Gastroesophageal sphincter (tissue), 4 donors: Measurements from ENCODE around the gene ADAMTS2. TPM values are rescaled to one million over a fixed set of nuclear protein-coding genes. Genes with fewer than 3 reads are reported as not detected.

Source experiments
- ATAC-seq: fragments of 150-250 bp; one replicate; pipeline ENCODE4 v1.9.1; 2016; ENCODE audit warnings: mild to moderate bottlenecking, moderate library complexity
- H3K27ac ChIP-seq, 4 donors: fragments of 200-600 bp; sonication (generic) in 3 of 4; 1 replicate in 3 of 4; 2 replicates in 1 of 4; pipeline ENCODE4 v1.5.1; 2016 to 2019
- H3K27me3 ChIP-seq: fragments of 200-600 bp; sonication (generic); one replicate; pipeline ENCODE4 v1.5.1; 2019
- H3K36me3 ChIP-seq, 2 donors: fragments of 200-600 bp; sonication (generic); one replicate each; pipeline ENCODE4 v1.5.1; 2019; ENCODE audit warnings: control low read depth in 1 of 2
- H3K4me1 ChIP-seq, 3 donors: fragments of 200-600 bp; sonication (generic); 1 replicate in 2 of 3; 2 replicates in 1 of 3; pipeline ENCODE4 v1.5.1; 2016 to 2019; ENCODE audit warnings: control low read depth in 2 of 3
- H3K4me3 ChIP-seq, 2 donors: fragments of 200-600 bp; sonication (generic); one replicate each; pipeline ENCODE4 v1.5.1; 2019; ENCODE audit warnings: mild to moderate bottlenecking in 1 of 2, moderate library complexity in 1 of 2
- H3K9me3 ChIP-seq, 3 donors: fragments of 200-600 bp; sonication (generic); one replicate each; pipeline ENCODE4 v1.5.1; 2017 to 2019; ENCODE audit warnings: control low read depth in 2 of 3
- EP300 ChIP-seq: sonication (generic); formaldehyde crosslinking; IDR thresholded peaks from one replicate; pipeline ENCODE4 v1.6.1; 2017; ENCODE audit warnings: antibody characterized with exemption, mild to moderate bottlenecking
- POLR2A ChIP-seq, 2 donors: fragments of 450-650 bp; IDR thresholded peaks; one replicate each; pipeline ENCODE4 v1.6.1; 2017; ENCODE audit warnings: antibody characterized with exemption in 2 of 2, mild to moderate bottlenecking in 2 of 2, moderate library complexity in 1 of 2
- POLR2AphosphoS5 ChIP-seq: sonication (generic); formaldehyde crosslinking; IDR thresholded peaks from one replicate; pipeline ENCODE4 v1.6.1; 2017; ENCODE audit warnings: antibody characterized with exemption
- WGBS, 2 donors: methylation state at CpG; one replicate each; pipeline ENCODE4 v1.1.5; 2018; ENCODE audit warnings: low coverage in 1 of 2; 5-methylcytosine and 5-hydroxymethylcytosine counted together
- total RNA-seq, 4 donors: library from RNA; depleted of rRNA; stranded (reverse); fragments of >200 nt; gene quantifications; one replicate each; pipeline ENCODE4 v1.1.0, GENCODE V29; 2016
- TF ChIP-seq, protein P1 (sequence below), 4 experiments: fragments of 200-600 bp in 2 of 4; fragments of 450-650 bp in 2 of 4; sonication (generic) in 1 of 4; IDR thresholded peaks; one replicate each; pipeline ENCODE4 v1.5.1; 2017 to 2019; ENCODE audit warnings: antibody characterized with exemption in 4 of 4, mild to moderate bottlenecking in 2 of 4, moderate library complexity in 2 of 4

Gene ADAMTS2
- total RNA-seq, 4 donors from 2014 or later: 14.8 to 24.8 (median 22.6) TPM

DNA sequence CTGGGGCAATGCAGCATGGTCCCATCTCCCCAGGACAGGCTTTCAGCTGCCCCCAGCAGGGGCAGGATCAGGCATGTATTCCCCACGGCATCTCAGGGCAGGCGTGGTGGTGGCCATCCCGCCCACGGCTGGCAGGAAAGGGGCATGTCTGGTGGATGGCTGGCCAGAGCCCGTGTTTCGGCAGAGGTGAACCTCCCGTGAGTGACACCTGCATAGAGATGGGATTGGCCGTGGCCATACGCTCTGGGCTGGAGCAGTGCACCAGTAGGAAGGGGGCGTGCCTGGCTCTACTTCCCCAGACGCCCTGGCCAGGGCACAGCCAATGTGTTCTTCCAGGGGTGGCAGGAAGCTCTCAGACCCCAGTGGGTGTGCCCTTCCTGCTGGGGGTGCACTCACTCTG, 146.0 kb downstream of the ADAMTS2 start:
- no peak for ATAC-seq
- no peaks in the 10 kb centered on the region for H3K4me1 ChIP-seq
- 100% methylated on average over 1 of the region's 11 CpGs; no CpG with 5 or more reads in 1 of the 2 donors for WGBS, 2 donors

DNA sequence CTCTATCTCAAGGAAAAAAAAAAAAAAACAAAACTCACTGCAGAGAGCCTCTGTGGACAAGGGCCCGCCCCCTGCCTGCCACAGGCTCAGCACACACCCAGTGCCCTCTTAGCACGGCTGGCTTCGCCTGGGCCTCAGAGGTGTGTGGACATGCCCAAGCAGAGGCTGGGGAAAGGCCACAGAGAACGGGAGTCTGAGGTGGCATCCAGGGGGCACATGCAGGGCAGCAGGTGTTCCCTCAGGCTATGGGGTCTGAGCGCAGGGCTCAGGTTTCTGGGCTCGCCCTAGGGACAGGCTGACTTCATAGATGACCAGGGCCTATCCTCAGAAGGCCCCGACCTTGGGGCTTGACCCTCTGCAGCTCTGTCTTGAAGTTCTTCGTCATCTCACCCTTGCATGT, 146.4 kb downstream of the ADAMTS2 start:
- TF ChIP-seq EP300: no peak
- TF ChIP-seq POLR2AphosphoS5: no peak
- TF ChIP-seq POLR2A (IDR thresholded peaks at IDR 0.05): no peak
- TF ChIP-seq, protein P1, sequence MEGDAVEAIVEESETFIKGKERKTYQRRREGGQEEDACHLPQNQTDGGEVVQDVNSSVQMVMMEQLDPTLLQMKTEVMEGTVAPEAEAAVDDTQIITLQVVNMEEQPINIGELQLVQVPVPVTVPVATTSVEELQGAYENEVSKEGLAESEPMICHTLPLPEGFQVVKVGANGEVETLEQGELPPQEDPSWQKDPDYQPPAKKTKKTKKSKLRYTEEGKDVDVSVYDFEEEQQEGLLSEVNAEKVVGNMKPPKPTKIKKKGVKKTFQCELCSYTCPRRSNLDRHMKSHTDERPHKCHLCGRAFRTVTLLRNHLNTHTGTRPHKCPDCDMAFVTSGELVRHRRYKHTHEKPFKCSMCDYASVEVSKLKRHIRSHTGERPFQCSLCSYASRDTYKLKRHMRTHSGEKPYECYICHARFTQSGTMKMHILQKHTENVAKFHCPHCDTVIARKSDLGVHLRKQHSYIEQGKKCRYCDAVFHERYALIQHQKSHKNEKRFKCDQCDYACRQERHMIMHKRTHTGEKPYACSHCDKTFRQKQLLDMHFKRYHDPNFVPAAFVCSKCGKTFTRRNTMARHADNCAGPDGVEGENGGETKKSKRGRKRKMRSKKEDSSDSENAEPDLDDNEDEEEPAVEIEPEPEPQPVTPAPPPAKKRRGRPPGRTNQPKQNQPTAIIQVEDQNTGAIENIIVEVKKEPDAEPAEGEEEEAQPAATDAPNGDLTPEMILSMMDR (IDR thresholded peaks at IDR 0.05): no peak
- no peak for ATAC-seq
- Histone ChIP-seq H3K4me3 (no peak overlapping the region), H3K36me3 (no peaks in the 10 kb centered on the region), H3K9me3 (no peaks in the 10 kb centered on the region), H3K27ac (no peak overlapping the region), H3K4me1 (no peaks in the 10 kb centered on the region), H3K27me3 (no peaks in the 10 kb centered on the region)
- 86 to 96% methylated on average over 2 to 3 of the region's 8 CpGs for WGBS, 2 donors

More for the DNA sequence above, 146.0 kb downstream of the ADAMTS2 start:
- no peaks in the 10 kb centered on the region for H3K9me3 ChIP-seq
- H3K4me3 ChIP-seq: no peak overlapping the region
- no peaks in the 10 kb centered on the region for H3K27me3 ChIP-seq
- no peaks in the 10 kb centered on the region for H3K36me3 ChIP-seq
- no peak overlapping the region for H3K27ac ChIP-seq
- TF ChIP-seq POLR2A (IDR thresholded peaks at IDR 0.05) (no peak), EP300 (no peak)
- TF ChIP-seq, protein P1 (IDR thresholded peaks at IDR 0.05): no peak

DNA sequence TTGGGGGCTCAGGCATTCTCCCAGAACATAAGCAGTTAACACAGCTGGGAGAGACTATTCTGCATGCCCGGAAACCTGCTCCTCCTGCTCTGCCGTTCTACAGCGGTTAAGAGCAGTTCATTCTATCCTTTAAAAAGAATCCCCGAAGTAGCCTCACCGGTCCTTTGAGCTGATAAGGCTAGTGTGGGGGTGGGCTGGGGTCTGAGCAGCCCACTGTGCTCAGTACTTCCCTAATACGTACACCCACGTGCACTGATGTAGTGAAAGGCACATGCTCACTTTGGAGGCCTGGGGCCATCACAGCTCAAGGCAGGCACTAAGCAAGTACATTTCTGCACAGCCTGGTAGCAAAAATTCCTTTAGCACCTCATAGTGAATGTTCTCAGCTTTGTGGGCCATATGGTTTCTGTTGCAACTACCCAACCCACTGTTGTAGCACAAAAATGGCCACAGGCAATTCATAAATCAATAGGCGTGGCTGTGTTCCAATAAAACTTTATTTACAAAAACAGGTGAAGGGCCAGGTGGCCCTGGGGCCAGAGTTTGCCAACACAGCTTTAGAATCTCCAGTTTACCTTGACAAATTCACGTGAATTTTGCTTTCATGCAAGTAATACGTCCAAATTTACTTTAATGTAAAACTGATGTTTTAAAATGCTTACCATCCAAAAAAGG, 148.7 kb downstream of the ADAMTS2 start:
- no peaks in the 10 kb centered on the region for H3K36me3 ChIP-seq
- TF ChIP-seq EP300 (no peak), POLR2AphosphoS5 (no peak), POLR2A (IDR thresholded peaks at IDR 0.05) (no peak)
- TF ChIP-seq, protein P1 (IDR thresholded peaks at IDR 0.05): no peak
- H3K27me3 ChIP-seq: no peaks in the 10 kb centered on the region
- no peak overlapping the region for H3K4me3 ChIP-seq
- no peaks in the 10 kb centered on the region for H3K9me3 ChIP-seq
- no peak overlapping the region for H3K27ac ChIP-seq
- ATAC-seq: no peak
- H3K4me1 ChIP-seq: no peaks in the 10 kb centered on the region
- WGBS, 2 donors: 85 to 87% methylated on average over 7 to 10 of the region's 10 CpGs

DNA sequence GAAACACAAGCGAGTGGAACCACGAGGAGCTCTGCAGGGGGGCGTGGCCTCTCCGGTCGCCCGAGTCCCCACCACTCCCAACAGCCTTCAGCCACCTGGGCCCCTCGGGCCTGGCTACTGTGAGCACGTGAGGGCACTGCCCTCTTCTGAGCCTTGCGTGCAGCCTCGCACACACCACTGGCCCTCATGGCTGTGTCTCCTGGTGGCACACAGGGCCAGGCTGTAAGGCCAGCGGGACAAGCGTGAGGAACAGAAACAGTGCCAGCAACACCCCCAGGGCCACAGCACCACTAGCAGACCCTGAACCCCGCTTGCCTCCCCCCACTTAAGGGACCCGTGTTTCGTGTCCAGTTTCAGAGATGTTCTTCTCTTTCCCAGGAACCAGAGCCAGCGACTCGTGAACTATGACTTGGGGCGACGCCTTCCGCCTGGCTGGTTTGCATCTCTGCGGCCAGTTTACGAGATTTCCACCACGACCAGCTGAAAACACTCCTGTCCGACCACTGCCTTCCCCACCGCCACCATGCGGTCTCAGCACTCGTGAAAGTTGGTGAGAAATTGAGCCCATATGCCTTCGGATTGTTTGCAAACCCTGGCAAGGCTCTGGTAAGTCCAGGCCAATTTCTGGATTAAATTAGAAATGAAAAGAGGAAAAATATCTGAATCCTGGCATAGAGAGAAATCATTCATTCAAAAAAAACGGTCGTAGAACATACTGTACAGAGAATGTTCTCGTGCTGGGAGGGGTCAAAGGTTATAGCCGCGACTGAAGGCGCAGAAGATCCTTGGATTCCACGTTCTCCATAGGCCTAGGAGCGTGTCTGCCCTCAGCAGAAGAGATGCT, 149.5 kb downstream of the ADAMTS2 start:
- no peaks in the 10 kb centered on the region for H3K4me1 ChIP-seq
- H3K4me3 ChIP-seq: no peak overlapping the region
- 66 to 78% methylated on average over 15 to 16 of the region's 36 CpGs for WGBS, 2 donors
- no peak overlapping the region for H3K27ac ChIP-seq
- TF ChIP-seq POLR2AphosphoS5 (no peak), EP300 (no peak), POLR2A (IDR thresholded peaks at IDR 0.05) (no peak)
- TF ChIP-seq, protein P1 (IDR thresholded peaks at IDR 0.05): no peak
- ATAC-seq: no peak
- no peaks in the 10 kb centered on the region for H3K36me3 ChIP-seq
- no peaks in the 10 kb centered on the region for H3K27me3 ChIP-seq
- no peaks in the 10 kb centered on the region for H3K9me3 ChIP-seq
